Left hindlimb (tissue), 1 donor: ENCODE measurements around the gene CLDN15.
"Not testable (repeated sequence)": the region's sequence is repeated elsewhere in the genome, so short reads cannot be mapped to it uniquely, and the experiment has no call there.

Experiments
- DNase-seq: peaks from one replicate; pipeline ENCODE4 v3.0.0-alpha.2; 2018

The CLDN15 gene, protein sequence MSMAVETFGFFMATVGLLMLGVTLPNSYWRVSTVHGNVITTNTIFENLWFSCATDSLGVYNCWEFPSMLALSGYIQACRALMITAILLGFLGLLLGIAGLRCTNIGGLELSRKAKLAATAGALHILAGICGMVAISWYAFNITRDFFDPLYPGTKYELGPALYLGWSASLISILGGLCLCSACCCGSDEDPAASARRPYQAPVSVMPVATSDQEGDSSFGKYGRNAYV

DNA sequence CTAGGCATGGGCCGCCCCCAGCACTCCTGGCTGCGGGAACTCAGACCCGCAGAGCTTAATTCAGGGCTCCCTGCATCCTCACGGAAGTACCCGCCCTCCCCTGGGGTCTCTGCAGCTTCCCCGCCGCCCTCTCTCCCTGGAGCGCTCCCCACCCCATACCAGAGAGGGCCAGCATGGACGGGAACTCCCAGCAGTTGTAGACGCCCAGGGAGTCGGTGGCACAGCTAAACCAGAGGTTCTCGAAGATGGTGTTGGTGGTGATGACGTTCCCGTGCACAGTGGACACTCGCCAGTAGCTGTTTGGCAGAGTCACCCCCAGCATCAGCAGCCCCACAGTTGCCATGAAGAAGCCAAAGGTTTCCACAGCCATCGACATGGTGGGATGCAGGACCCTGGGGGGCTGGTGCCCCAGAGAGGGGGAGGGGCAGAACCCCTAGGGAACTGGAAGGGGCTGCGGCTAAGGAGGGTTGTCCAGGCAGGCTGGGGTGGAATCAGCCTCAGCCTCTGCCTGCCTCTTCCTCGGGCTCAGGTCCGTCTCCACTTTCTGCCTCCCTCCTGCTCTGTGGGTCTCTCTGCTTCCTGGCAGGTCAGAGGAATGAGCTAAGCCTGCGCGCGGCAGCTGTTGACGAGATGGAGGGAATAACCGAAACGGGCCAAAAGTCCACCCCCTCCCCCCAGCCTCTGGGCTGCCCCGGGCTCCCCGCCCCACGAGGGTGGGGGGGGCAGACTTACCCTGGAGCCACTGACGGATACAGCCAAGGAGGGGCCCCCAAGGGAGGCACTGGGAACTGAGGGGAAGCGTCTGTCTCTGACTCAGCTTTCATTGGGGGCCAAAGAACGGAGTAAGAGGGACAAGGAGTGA lies at the start of gene CLDN15:
Gene CLDN15 (minus strand): TSS at position 597 of the 862 bp plus-strand sequence. CDS start 221 bp downstream, at position 376.
- peak; percentile 76 for DNase-seq

DNA sequence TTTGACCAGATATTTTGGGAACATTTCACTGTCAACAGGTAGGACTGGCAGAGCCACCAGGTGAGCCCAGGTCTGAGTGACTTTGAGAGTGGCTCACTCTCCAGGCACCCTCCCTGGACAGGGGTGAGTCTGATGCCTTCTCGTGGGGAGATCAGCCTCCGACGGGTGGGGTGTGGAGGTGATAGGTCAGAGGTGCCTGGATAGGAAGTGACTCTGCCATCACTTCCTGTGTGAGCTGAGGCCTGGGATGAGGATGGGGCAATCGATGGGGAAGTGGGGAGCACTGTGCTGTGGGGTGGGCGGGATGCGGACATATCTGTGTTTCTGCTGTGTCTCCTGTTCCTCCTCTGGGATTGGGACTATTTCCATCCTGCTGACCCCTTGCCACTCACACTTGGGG lies 49.4 kb upstream of the CLDN15 start:
- DNase-seq, result no peak

DNA sequence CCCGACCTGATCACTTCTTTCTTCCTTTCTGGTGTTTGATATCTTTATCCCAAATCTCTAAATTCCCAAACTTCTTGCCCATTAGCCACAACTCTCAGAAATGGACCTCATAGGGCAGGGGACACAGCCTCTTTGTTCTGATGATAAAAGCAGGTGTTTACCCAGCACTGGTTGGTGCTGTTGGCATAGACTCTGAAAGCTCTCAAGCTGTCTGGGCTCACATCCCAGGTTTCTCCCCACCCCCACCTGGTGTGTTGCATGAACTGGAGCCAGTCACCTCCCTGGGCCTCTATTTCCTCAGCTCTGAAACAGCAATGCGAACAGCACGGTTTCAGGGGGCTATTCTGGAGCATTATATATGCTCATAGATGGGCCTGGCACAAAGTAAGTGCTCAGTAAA lies 48.3 kb upstream of the CLDN15 start:
- DNase-seq, result not testable (repeated sequence)

DNA sequence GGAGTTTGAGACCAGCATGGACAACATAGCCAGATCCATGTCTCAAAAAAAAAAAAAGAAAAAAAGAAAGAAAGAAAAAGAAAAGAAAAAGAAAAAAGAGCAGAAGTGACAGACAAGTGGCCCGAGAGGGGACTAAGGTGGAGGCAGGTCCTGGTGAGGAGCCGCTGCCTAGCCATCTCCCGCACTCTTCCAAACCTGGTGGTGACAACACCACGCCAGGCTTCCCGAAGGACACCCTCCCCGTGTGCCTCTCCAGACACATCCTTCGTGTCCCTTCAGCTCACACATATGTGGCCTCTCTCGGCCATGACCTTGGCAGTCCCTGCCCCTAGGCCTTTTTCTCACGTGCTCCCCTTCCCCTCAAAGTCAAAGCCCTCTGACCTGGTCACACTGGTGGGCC lies 47.6 kb upstream of the CLDN15 start:
- no peak for DNase-seq

DNA sequence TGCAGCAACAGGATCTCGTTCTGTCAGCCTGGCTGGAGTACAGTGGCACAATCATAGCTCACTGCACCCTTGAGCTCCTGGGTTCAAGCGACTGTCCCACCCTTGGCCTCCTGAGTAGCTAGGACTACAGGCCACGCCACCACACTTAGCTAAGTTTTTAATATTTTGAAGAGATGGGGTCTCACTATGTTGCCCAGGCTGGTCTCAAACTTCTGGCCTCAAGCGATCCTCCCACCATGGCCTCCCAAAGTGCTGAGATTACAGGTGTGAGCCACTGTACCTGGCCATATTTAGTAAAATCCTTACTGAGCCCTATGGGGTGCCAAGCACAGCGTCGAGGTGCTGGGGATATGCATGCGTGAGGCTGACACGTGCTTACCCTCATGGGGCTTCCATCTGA lies 43.3 kb upstream of the CLDN15 start:
- not testable (repeated sequence) for DNase-seq

DNA sequence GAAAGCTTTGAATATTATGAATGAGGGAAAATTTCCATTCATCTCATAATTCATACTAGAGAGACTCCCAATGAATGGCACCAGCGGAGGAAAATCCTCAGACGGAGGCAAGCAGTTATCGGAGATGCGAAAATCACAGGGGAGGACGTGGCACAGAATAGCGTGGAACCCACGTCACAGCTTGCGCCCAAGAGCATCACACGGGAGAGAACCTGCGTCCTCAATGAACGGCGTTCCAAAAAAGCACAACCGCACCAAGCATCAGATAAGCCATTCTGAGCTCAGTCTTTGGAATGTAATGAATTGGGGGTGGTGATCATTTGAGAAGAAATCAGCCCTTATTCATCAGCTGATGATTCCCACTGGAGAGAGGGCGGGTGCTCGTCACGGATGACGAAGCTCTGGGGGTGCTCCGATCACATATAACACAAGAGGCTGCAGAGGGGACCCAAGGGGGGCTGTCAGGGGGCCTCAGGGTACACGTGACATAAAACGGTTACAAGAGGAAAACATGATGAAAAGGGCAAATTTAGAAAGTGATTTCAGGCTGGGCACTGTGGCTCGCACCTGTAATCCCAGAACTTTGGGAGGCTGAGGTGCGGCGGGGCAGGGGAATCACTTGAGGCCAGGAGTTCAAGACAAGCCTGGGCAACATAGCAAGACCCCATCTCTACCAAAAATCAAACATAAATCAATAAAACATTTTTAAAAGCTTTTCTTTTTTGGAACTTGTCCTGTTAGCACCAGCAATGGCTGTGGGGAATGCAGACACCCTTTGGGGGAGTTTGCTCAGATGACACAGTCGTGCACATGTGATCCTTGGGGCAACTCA lies 41.1 kb upstream of the CLDN15 start:
- DNase-seq, result no peak

DNA sequence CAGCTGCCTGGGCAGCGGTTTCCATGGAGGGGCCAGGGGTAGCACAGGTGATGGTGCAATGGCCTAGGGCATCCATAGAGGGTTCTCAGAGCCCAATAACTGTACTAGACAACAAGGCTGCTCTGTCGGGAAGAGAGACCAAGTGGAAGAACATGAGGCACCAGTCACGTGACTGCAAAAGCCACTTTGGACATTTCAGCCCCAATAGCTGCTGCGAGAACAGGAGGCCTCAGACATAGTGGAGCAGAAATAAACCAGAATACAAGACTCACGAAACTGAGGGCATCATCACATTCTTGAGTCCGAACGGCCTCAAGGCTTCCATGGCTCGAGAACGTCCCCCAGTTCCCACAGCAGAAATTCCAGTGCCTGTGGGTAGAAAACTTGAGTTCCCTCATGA lies 39.6 kb upstream of the CLDN15 start:
- no peak for DNase-seq

DNA sequence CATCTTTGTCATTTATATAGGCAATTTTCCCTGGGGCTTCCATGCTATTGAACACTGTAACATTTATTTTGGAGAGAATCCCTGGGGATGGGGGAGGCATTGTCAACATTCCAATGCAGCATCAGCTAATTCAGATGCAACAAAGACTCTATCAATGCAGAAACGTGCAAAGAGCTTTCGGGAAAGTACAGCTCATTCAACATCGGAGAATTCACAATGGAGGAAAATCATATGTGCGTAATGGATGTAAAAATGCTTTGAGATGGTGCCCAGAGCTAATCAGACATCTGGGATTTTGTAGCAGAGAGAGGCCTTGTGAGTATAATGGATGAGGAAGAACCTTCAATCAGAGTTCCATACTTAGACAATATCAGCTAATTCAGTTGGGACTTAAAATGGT lies 35.6 kb upstream of the CLDN15 start:
- DNase-seq, result no peak

DNA sequence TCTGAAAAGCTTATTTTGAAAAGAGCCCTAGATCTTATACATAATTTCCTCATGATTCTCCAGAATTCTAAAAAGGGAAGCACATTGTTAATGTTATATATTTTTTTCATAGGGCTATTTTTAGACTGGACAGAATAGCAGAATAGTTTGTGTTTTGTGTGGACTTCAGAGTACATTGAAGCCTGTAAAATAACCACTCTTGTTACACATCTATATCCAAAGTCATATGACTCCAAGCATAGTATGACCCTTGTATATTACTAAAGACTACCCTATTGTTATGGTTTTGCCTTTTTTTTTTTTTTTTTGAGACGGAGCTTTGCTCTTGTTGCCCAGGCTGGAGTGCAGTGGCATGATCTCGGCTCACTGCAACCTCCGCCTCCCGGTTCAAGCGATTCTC lies 33.4 kb upstream of the CLDN15 start:
- no peak for DNase-seq

DNA sequence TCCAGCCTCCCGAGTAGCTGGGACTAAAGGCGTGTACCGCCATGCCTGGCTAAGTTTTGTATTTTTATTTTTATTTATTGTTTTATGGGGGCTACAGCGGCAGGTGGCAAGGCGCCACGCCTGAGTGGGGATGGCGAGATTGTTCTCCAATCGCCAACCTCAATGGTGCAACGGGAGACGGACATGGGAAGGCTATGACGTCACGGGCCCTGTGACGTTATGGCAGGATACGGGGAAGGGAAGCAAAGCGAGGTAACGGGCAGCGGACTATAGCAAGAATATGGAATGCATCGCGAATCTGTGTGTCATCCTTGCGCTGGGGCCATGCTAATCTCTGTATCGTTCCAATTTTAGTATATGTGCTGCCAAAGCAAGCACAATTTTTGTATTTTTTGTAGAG lies 32.1 kb upstream of the CLDN15 start:
- no peak for DNase-seq

DNA sequence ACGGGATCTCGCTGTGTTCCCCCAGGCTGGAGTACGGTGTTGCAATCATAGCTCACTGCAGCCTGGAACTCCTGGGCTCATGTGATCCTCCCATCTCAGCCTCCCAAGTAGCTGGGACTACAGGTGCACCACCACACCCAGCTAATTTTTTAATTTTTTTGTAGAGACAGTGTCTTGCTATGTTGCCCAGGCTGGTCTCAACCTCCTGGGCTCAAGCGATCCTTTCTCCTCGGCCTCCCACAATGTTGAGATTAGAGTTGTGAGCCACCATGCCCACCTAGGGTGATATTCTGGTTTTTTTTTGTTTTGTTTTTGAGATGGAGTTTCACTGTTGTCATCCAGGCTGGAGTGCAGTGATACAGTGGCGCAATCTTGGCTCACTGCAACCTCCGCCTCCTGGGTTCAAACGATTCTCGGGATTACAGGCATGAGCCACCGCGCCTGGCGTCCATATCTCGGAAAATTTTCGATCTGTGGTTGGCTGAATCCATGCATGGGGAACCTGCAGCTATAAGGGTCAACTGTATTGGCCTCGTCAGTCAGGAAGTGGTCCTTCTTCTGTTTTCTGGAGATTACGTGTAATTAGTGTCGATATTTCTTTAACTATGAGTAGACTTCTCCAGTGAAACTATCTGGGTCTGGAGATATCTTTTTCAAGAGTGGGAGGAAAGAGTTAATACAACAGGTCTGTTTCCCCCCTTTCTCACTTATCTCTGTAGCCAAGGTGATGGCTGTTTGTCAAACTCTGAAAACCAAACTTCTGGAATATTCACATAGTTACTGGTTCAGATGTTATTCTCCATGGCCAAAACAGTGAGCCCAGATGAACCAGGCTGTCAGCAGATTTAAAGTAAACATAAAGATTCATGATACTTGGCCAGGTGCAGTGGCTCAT lies 28.3 kb upstream of the CLDN15 start:
- no peak for DNase-seq

DNA sequence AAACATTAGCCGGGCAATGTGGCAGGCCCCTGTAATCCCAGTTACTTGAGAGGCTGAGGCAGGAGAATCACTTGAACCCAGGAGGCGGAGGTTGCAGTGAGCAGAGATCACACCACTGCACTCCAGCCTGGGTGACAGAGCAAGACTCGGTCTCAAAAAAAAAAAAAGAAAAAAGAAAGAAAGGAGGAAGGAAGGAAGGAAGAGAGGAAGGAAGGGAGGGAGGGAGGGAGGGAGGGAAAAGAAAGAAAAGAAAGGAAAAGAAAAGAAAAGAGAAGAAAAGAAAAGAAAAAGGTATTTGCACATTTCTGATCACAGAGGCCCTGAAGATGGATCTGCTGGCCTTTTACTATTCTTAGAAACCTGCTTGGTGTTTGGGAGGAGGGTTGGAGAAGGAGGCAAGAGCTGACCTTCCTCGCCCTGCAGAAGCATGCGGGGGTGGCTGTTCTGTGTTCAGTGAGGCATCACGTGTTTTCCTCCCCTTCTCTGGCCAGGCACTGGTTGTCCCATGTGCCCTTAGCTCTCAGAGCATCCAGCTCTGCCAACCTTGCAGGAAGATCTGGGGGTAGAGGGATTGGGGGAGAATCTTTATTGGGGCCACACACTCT lies 26.6 kb upstream of the CLDN15 start:
- not testable (repeated sequence) for DNase-seq

DNA sequence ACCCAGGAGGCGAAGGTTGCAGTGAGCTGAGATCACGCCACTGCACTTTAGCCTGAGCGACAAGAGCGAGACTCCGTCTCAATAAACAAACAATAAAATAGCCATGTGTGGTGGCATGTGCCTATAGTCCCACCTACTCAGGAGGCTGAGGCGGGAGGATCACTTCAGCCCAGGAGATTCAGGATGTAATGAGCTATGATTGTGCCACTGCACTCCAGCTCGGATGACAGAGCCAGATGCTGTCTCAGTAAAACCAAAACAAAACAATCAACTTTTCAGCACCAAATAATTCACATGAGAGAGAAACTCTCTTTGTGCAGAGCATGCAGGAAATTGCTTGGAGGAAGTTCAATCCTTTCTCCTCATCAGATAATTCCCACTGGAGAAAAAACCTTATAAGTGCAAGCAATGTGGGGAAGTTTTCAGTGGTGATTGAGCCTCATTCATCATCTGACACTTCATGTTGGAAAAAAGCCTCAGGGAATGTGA lies 20.7 kb upstream of the CLDN15 start:
- no peak for DNase-seq

DNA sequence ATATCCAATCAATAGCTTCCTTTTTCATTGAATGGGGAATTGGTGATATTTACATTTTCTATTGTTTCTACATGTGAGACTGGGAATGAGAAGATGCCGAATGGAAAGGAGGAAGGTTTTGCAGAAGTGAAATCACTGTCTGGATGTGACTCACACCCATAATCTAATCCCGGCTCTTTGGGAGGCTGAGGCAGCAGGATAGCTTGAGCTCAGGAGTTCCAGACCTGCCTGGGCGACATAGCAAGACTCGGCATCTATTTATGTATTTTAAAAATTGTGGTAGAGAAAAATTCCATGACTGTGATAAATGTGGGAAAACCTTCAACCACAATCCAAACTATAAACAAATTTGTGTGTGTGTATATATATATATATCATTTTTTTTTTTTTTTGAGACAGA lies 18.2 kb upstream of the CLDN15 start:
- no peak for DNase-seq

DNA sequence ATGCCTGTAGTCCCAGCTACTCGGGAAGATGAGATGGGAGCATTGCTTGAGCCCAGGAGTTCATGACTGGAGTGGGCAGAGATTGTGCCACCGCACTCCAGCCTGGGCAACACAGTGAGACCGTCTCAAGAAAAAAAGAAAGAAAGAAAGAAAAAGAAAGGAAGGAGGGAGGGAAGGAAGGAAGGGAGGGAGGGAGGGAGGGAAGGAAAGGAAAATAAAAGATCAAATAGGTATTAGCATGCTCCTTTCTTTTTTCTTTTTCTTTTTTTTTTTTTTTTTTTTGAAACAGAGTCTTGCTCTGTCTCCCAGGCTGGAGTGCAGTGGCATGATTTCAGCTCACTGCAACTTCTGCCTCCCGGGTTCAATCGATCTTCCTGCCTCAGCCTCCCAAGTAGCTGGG lies 15.6 kb upstream of the CLDN15 start:
- not testable (repeated sequence) for DNase-seq

DNA sequence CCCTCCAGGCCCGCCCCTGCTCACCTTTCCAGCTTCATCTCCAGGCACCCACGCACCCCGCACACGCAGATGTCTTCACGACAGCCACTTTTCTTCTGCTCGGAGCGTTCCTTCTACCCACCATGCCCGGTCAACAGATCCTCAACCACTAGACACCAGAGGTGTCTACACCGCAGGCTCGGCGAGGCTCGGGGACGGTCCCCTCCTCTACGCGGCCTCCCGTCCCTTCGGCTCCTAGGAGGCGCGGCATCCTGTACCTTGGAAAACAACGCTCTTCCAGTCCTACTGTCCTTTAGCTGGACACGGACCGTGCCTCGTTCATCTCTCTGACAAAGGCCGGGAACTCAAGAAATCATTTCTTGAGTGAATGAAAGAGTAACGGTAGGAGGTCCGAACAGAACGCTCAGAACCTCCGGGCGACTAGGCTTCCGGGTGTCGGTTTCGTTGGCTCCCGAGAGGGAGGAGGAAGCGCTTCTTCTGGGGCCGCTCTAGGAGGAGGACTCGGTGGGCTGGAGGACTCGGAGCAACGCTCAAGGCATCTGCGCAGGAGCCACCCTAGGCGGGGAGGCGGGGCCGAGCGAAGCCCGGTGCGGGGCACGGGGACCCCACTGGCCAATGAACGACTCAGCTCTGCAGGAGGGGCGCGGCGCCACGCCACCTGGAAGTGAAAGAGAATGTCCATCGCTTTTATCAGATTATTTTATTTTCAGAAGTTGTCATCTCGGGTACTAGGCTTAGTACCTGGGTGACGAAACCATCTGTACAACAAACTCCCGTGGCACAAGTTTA lies 14.5 kb upstream of the CLDN15 start:
- DNase-seq, result peak; percentile 98

DNA sequence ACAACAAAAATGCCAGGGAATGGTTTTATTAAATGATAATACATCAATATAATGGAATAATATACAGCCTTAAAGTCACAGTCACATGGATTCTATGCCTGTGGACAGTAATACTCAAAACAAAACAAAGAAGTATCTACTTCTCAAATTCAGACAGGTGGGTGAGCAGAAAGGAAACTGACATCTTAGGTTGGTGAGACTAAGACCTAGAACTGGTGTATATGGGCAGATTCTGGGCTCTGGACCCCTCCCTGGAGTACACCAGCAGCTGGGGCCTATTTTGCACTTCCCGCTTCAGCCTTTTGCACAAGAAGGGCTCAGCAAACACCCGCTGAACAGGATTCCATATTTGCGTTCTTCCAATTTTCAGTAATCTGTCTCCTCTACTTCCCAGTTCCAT lies 12.7 kb upstream of the CLDN15 start:
- DNase-seq, result no peak

DNA sequence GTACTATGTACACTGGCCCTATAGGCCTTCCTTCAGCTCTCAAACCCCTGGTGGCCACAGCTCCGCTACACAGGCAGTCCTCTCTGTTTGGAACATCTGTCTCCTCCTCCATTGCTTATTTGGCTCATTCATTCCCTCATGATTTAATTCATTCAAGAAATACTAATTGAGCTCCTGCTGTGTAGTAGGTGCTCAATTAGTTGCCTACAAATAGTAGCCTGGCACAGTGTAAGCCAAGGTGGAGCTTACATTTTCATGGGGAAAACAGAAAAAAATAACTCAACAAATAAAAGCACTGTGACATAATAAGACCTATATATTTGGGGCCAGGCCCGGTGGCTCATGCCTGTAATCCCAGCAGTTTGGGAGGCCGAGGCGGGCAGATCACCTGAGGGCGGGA lies 10.7 kb upstream of the CLDN15 start:
- no peak for DNase-seq

DNA sequence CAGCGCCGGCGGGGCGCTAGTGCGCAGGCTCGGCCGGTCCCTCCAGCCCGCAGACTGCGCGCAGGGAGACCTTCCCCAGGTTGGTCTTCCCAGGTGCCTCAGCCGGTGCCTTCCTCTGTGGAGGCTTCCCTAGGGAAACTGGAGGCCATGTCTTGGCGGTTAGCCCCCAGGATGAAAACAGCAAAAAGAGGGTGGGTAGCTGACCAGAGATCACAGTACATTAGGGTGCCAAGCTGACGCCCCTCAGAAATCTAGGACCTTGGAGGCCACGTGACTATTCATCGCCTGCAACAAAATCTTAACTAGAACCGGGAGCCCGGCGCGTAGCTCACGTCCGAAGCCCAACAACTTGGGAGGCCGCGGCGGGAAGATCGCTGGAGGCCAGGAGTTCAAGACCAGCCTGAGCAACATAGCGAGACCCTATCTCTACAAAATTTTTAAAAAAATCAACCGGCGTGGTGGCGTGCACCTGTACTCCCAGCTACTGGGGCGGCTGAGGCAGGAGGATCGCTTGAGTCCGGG lies 7.6 kb upstream of the CLDN15 start:
- DNase-seq, result no peak

DNA sequence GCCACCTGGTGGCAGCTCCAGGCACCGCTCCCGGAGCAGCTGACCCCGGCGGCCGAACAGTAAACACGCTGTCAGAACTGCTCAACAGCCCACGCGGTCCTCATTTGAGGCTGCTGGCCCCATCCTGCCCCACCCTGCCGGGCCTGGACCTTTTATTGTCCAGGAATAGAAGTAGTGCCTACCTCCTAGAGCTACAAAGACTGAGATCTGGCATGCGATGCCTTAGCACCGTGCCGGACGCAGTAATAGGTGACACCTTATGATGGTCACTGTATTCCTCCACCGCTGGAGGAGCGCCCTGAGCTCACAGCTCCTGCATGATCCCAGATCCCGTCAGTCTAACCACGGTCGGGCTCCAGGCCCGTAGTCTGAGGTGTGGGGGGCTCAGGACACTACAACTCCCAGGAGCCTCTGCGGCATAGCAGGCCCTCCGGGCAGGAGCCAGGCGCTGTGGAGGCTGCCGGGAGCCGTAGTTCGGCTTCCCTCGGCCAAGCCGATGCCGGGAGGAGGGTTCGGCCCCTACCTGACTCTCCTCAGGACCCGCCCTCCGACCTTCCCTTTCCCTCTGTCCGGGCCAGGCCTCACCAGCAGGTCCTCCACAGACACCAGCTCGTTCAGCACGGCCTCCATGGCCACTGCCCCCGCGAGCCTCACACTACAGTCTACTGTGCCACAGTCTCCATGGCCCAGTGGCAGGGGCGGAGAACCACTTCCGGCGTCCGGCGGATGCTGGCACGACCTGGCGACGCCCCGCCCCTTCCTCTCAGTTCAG lies 7.0 kb upstream of the CLDN15 start, which contains the start of gene FIS1:
Gene FIS1 (minus strand): TSS at position 707 of the 772 bp plus-strand sequence. CDS start 77 bp downstream, at position 630.
- peak; percentile 94 for DNase-seq
